NCI-H2196 treated with DMSO at 0.1 percent for 48 hours (cell line): Measurements from ENCODE around the gene APBA2.

ENCODE experiments used
- DNase-seq: peaks from one replicate; lab custom pipeline; 2025; ENCODE audit not compliant: unreplicated experiment; lab: John Stamatoyannopoulos, UW

APBA2 gene

DNA sequence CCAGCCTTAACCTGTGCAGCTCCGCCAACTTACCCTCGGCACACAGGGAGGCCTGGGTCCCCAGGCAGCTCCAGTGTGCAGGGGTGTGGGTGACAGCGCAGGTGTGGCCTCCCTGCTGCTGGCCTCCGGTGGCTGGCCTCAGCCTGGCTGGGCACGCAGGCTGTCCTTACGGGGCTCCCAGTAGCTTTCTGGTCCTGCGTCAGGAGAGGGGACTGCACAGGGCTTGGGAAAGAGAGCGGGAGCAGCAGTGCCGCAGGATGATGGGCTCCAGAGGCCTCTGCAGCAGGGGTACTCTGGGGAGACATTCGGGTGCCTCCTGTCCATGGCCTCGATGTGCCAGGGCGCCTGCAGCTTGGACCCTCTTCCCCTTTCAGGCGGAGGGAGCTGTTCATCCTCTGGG, 9.4 kb downstream of the APBA2 start:
- no peak for DNase-seq

DNA sequence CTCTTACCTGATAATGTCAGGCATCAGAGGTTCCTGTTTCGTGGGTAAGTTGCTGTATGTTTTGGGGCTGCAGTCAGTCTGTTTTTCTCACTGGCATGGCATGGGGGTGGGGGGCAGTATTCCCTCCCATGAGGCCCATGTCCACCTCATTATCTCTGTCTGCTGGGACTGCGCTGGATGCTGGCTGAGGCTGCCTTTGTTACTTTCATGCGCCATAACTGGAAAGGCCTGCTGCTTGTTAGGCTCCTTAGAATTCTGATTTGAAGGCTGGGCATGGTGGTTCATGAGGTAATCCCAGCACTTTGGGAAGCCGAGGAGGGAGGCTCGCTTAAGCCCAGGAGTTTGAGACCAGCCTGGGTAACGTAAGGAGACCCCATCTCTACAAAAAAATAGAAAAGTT, 9.8 kb downstream of the APBA2 start:
- DNase-seq = no peak

- DNase-seq = no peak
These were observed 11.2 kb downstream of the APBA2 start for GRCh38 chr15:28896951-28897350.

DNA sequence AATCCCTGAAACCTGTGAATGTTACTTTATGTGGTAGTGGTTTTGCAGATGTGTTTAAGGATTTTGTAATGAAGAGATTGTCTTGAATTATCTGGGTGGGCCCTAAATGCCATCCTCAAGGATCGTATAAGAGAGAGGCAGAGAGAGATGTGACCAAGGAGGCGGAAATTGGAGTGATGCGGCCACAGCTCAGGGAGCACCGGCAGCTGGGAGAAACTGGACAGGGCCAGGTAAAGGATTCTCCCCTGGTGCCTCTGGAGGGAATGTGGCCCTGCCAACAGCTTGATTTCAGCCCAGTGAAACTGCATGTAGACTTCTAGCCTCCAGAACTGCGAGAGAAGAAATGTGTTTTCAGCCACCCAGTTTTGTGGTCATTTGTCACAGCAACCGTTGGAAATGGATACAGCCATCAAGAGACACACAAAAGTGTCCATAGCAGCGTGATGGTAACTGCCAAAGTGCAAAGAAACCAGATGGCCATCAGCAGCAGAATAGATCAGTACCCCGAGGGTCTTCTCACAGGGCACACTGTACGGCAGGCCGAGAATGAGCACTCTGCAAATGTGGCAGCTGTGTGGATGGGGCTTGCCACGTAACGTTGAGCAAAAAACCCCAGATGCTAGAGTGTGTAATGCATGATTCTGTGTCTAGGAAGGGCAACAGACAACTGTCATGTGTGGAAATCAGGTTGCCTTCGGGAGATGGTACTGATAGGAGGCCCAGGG, 12.2 kb downstream of the APBA2 start:
- no peak for DNase-seq

GRCh38 chr15:28899061-28899738, 13.4 kb downstream of the APBA2 start:
- no peak for DNase-seq

DNA sequence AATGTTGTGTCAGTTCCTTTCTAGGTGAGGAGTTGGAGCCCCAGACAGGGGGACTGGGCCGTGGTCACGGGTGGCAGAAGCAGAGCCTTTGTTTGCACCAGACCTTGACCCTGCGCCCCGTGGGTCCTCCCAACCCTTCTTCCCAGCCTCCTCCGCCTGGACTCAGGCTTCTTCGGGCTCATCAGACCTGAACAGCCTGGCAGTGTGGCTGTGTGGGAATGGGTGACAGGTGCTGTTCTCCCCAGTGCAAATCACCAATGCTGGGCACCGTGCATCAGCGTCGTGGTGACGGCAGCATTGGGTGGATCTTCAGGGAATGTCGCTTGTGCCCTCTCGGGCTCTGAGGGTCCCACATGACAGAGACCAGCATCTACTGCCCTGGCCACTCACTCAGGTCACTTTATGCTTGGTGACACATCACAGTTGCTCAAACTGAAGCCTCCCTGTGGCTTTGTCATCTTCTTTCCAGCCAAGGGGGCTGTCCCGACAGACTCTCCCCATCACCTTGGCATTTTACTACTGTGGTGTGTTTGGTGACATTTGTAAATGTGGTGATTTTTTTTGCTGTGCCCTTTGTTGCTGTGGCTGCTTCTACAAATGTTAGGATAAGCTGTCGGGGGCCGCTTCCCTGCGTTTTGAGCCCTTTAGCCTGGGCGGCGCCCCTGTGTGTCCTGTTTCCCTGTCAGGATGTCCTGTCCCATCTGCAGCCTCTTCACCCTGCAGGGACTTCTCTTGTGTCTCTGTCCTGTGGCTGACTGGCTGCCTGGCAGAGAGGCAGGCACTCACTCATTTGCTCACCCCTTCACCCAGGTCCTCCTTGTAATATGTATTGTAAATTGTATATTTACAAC, 14.5 kb downstream of the APBA2 start:
- no peak for DNase-seq

- DNase-seq = no peak
These were observed 15.3 kb downstream of the APBA2 start for GRCh38 chr15:28900892-28901586.

DNA sequence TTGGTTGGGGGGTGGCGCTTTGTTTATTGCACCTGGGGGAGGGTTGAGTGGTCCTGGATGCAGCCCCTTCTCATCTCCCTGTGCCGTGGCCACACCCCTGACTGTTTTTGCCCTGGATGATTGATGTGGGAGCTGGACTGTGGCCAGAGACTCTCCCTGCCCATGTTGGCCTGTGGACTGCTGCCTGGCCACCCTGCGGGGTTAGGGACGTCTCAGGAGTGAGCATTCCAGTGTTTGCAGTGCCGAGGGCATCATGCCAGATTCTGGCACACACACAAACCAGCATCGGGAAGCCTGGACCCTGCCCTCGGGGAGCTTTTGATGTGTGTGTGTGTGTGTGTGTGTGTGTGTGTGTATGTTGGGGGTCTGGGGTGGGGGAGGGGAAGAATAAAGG, 15.8 kb downstream of the APBA2 start:
- no peak for DNase-seq

GRCh38 chr15:28901987-28902745, 16.4 kb downstream of the APBA2 start:
- DNase-seq = no peak

GRCh38 chr15:28902856-28903255, 17.1 kb downstream of the APBA2 start:
- no peak for DNase-seq

- DNase-seq = no peak
These were observed 17.8 kb downstream of the APBA2 start for GRCh38 chr15:28903555-28903954.

DNA sequence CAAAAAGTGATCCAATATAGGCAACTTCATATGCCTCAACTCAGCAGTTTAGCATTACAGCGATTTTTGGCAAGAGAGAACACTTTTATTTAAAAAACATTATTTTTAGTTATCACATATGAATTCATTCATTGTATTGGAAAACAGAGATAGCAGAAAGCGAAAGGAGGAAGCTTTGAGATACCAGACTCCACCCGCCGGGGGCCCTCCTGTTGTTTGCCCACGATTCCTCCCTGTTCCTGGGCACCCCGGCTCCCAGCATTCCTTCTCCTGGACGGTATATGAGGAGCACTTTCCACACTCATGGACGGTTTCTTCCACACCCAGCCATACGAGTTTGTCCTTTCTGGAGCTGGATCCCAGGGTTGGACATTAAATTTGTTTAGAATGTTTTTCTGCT, 18.2 kb downstream of the APBA2 start:
- no peak for DNase-seq

GRCh38 chr15:28904541-28905315, 19.0 kb downstream of the APBA2 start:
- DNase-seq = no peak

GRCh38 chr15:28907338-28907960, 21.7 kb downstream of the APBA2 start:
- no peak for DNase-seq

- DNase-seq = no peak
These were observed 24.3 kb downstream of the APBA2 start for GRCh38 chr15:28909958-28910500.

GRCh38 chr15:28911310-28911931, 25.6 kb downstream of the APBA2 start:
- no peak for DNase-seq

- no peak for DNase-seq
These were observed 26.6 kb downstream of the APBA2 start for GRCh38 chr15:28912422-28912821.

- DNase-seq = no peak
These were observed 27.5 kb downstream of the APBA2 start for GRCh38 chr15:28913171-28913765.
